CD4-positive, alpha-beta memory T cell (primary cell): ENCODE measurements around the gene PNPLA7. TPM values are rescaled to one million over a fixed set of nuclear protein-coding genes. Genes with fewer than 3 reads are reported as not detected.
A peak's percentile ranks its signal among the peaks of the same experiment; 100 is the strongest.
"Not testable (repeated sequence)": the region's sequence is repeated elsewhere in the genome, so short reads cannot be mapped to it uniquely, and the experiment has no call there.

Experiments used
- CTCF ChIA-PET: fragments of 350-600 bp; sonication (Branson Sonifier 250); formaldehyde crosslinking; loops from one replicate; lab custom pipeline; 2021; ENCODE audit warnings: inconsistent platforms; ENCODE audit not compliant: partially characterized antibody; lab: Charles Lee
- POLR2A ChIA-PET: fragments of 350-600 bp; sonication (Branson Sonifier 250); formaldehyde crosslinking; loops from one replicate; lab custom pipeline; 2021; ENCODE audit not compliant: partially characterized antibody; lab: Charles Lee
- DNase-seq, 5 donors: peaks; one replicate each; pipeline versions ENCODE4 v3.0.0 to v3.0.0-alpha.2; 2020 to 2022; ENCODE audit warnings: mixed read lengths in 1 of 5
- H3K27ac ChIP-seq: one replicate; pipeline ENCODE4 v1.7.0; 2013; ENCODE audit warnings: low read depth, low read length
- H3K27me3 ChIP-seq: 2 replicates; pipeline ENCODE4 v1.7.0; 2013; ENCODE audit warnings: mild to moderate bottlenecking, low read length, moderate library complexity; ENCODE audit not compliant: insufficient read depth
- H3K36me3 ChIP-seq: 2 replicates; pipeline ENCODE4 v1.7.0; 2013; ENCODE audit warnings: mild to moderate bottlenecking, low read length, moderate library complexity; ENCODE audit not compliant: insufficient read depth
- H3K4me1 ChIP-seq: 2 replicates; pipeline ENCODE4 v1.7.0; 2013; ENCODE audit warnings: mild to moderate bottlenecking, low read length, moderate library complexity; ENCODE audit not compliant: insufficient read depth
- H3K4me3 ChIP-seq, 2 donors: one replicate each; pipeline ENCODE4 v1.7.0; 2013; ENCODE audit warnings: low read length in 2 of 2, mild to moderate bottlenecking in 1 of 2
- H3K9me3 ChIP-seq, 2 donors: one replicate each; pipeline ENCODE4 v1.7.0; 2013; ENCODE audit warnings: low read length in 2 of 2, control low read depth in 1 of 2; ENCODE audit not compliant: control insufficient read depth in 1 of 2
- H3K27ac Mint-ChIP-seq, 7 donors: one replicate each; pipeline ENCODE4 v1.8.0; 2020 to 2021; ENCODE audit warnings: mixed read lengths in 7 of 7, mild to moderate bottlenecking in 6 of 7, inconsistent platforms in 3 of 7, moderate library complexity in 3 of 7
- H3K27me3 Mint-ChIP-seq, 2 donors: one replicate each; pipeline ENCODE4 v1.8.0; 2020 to 2021; ENCODE audit warnings: mixed read lengths in 2 of 2
- H3K36me3 Mint-ChIP-seq, 2 donors: one replicate each; pipeline ENCODE4 v1.8.0; 2020 to 2021; ENCODE audit warnings: mixed read lengths in 2 of 2, inconsistent platforms in 1 of 2, mild to moderate bottlenecking in 1 of 2
- H3K4me1 Mint-ChIP-seq, 4 donors: one replicate each; pipeline ENCODE4 v1.8.0; 2020 to 2021; ENCODE audit warnings: mixed read lengths in 4 of 4, mild to moderate bottlenecking in 1 of 4
- H3K4me3 Mint-ChIP-seq, 8 donors: one replicate each; pipeline ENCODE4 v1.8.0; 2020 to 2021; ENCODE audit warnings: mixed read lengths in 8 of 8, mild to moderate bottlenecking in 7 of 8, moderate library complexity in 6 of 8, inconsistent platforms in 3 of 8
- H3K9me3 Mint-ChIP-seq, 8 donors: one replicate each; pipeline ENCODE4 v1.8.0; 2020 to 2021; ENCODE audit warnings: mixed read lengths in 8 of 8, mild to moderate bottlenecking in 5 of 8, inconsistent platforms in 3 of 8, moderate library complexity in 1 of 8
- intact Hi-C: fragments of 100-400 bp; cut with micrococcal nuclease; formaldehyde crosslinking; loops from one replicate; pipeline ENCODE4 v1.15.1; 2023
- polyA plus RNA-seq, 2 donors: library from polyadenylated mRNA; unstranded; fragments of 300-500 nt; fragmentation: Illumina TruSeq; gene quantifications; one replicate each; pipeline ENCODE4 v1.2.3, GENCODE V29; 2021
- total RNA-seq, 2 experiments: library from RNA; stranded (reverse); gene quantifications; one replicate each; pipeline ENCODE4 v1.2.3, GENCODE V29; 2021

Gene PNPLA7
- total and polyA plus RNA-seq, 4 experiments from 2014 or later = 0.98 to 15.7 (median 15.5) TPM; not detected in 1

GRCh38 chr9:137543237-137543963 lies 6.8 kb downstream of the PNPLA7 start:
- Histone ChIP-seq H3K27ac (no peak overlapping the region), H3K36me3 (no peaks in the 10 kb centered on the region), H3K4me1 (no peaks in the 10 kb centered on the region), H3K4me3 (no peak overlapping the region), H3K27me3 (no peaks in the 10 kb centered on the region), H3K9me3 (no peaks in the 10 kb centered on the region)
- Mint-ChIP-seq H3K27me3 (no peaks in the 10 kb centered on the region), H3K36me3 (no peaks in the 10 kb centered on the region), H3K9me3 (no peaks in the 10 kb centered on the region), H3K4me3 (no peak overlapping the region), H3K27ac (no peak overlapping the region), H3K4me1 (peaks cover 2 to 4% (median 3%) of the 10 kb centered on the region in 4 donors)
- POLR2A ChIA-PET = no interaction called here
- intact Hi-C loops = no loop called here
- no peak for DNase-seq
- CTCF ChIA-PET = no interaction called here

GRCh38 chr9:137542486-137542885 lies 7.7 kb downstream of the PNPLA7 start:
- POLR2A ChIA-PET = no interaction called here
- H3K27me3 ChIP-seq = no peaks in the 10 kb centered on the region

DNA sequence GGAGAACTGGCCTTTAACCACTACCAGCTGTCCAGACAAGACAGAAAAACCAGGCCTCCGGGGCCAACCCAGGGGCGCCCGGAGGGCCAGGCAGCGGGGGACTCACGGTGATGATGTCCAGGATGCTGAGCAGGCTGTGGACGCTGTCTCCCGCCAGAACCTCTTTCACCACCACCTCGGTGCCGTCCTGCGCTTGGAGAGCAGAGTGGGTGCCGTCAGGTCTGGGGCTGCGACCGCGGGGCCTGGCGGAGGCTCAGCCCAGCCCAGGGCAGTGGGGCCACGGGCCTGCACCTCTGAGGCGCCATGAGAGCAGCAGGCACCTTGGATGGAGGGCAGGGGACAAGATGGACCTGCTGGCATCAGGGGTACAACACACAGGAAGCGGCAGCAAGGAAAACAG lies 9.7 kb downstream of the PNPLA7 start:
- Histone ChIP-seq H3K9me3 (no peaks in the 10 kb centered on the region), H3K27ac (no peak overlapping the region), H3K4me1 (peaks cover 12% of the 10 kb centered on the region), H3K4me3 (no peak overlapping the region), H3K36me3 (no peaks in the 10 kb centered on the region), H3K27me3 (no peaks in the 10 kb centered on the region)
- Mint-ChIP-seq H3K9me3 (peaks cover 0 to 1% (median 0%) of the 10 kb centered on the region in 8 donors), H3K36me3 (peaks cover 0 to 3% of the 10 kb centered on the region in 2 donors), H3K27ac (no peak overlapping the region), H3K27me3 (no peaks in the 10 kb centered on the region), H3K4me1 (peaks cover 9 to 19% (median 14%) of the 10 kb centered on the region in 4 donors), H3K4me3 (no peak overlapping the region)
- ChIA-PET CTCF (no interaction called here), POLR2A (no interaction called here)
- DNase-seq = no peak
- intact Hi-C loops = no loop called here

More at GRCh38 chr9:137542486-137542885, 7.7 kb downstream of the PNPLA7 start:
- no peak overlapping the region for H3K4me3 ChIP-seq
- CTCF ChIA-PET = interaction anchor here (0.9 to 1.0 kb wide), 2 partner anchors 8 to 37 kb away, joined by 3 read pairs; partner anchors contain the start of gene PNPLA7
- no peaks in the 10 kb centered on the region for H3K27me3 Mint-ChIP-seq
- no peaks in the 10 kb centered on the region for H3K9me3 Mint-ChIP-seq
- no peak overlapping the region for H3K27ac Mint-ChIP-seq
- no peaks in the 10 kb centered on the region for H3K4me1 ChIP-seq
- no peak overlapping the region for H3K27ac ChIP-seq
- H3K36me3 ChIP-seq = no peaks in the 10 kb centered on the region
- H3K36me3 Mint-ChIP-seq = peaks cover 0 to 1% of the 10 kb centered on the region in 2 donors
- peaks cover 0 to 4% (median 2%) of the 10 kb centered on the region in 4 donors for H3K4me1 Mint-ChIP-seq
- no peaks in the 10 kb centered on the region for H3K9me3 ChIP-seq
- DNase-seq = no peak
- H3K4me3 Mint-ChIP-seq = no peak overlapping the region
- intact Hi-C loops = no loop called here

DNA sequence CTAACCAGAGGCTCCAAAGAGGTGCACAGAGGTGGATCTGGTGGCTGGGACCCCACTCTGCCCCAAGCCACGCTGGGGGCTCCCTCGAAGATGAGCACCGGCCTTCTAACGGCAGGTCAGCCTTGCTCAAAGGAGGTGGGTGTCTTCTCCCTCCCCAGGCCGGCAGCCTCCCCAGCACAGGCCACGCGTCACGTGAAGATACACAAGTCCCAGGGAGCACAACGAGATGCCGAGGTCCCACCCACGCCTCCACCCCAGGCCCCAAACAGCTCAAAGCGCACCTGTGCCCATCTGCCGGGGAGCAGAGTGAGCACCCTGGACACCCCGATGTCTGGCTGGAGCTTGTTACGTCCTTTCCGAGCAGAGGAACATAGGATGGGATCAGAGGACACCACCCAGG lies 12.1 kb downstream of the PNPLA7 start:
- H3K4me1 ChIP-seq = peaks cover 20% of the 10 kb centered on the region
- Mint-ChIP-seq H3K36me3 (peaks cover 0 to 3% of the 10 kb centered on the region in 2 donors), H3K27ac (no peak overlapping the region), H3K27me3 (no peaks in the 10 kb centered on the region), H3K4me3 (no peak overlapping the region), H3K4me1 (peaks cover 17 to 31% (median 22%) of the 10 kb centered on the region in 4 donors), H3K9me3 (peaks cover 0 to 1% (median 0%) of the 10 kb centered on the region in 8 donors)
- no peak overlapping the region for H3K4me3 ChIP-seq
- POLR2A ChIA-PET = no interaction called here
- no peaks in the 10 kb centered on the region for H3K27me3 ChIP-seq
- CTCF ChIA-PET = interaction anchor here (0.9 to 1.4 kb wide), 3 partner anchors 11 to 761 kb away, joined by 3 to 4 read pairs (median 3); no protein-coding TSS in a partner anchor
- H3K36me3 ChIP-seq = no peaks in the 10 kb centered on the region
- no peak overlapping the region for H3K27ac ChIP-seq
- no peaks in the 10 kb centered on the region for H3K9me3 ChIP-seq
- intact Hi-C loops = loop anchor here (10.0 kb wide), 1 partner anchor 233 kb away; the partner anchor contains the start of gene NRARP
- no peak for DNase-seq

DNA sequence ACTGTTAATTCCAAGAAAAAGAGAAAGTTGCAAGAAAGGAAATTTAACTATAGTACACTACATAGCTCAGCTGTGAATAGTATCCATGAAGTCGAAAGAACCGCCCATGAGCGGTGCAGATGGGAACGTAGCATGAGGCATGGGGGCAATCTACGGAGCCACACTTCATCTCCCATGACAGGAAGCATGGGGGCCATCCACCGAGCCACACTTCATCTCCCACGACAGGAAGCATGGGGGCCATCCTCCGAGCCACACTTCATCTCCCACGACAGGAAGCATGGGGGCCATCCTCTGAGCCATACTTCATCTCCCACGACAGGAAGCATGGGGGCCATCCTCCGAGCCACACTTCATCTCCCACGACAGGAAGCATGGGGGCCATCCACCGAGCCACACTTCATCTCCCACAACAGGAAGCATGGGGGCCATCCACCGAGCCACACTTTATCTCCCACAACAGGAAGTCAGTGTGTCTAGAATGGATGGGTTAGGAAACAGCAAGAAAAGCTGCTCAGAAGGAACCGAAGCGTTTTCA lies 13.5 kb downstream of the PNPLA7 start:
- Mint-ChIP-seq H3K27ac (peak overlapping the region in 5 of 7 donors; percentile 24 to 75 (median 56)), H3K4me1 (peaks cover 17 to 31% (median 22%) of the 10 kb centered on the region in 4 donors), H3K4me3 (peak overlapping the region in 3 of 8 donors; percentile 11 to 27 (median 26))
- H3K4me3 ChIP-seq, H3K36me3 Mint-ChIP-seq, H3K36me3 ChIP-seq, H3K9me3 ChIP-seq, H3K27me3 ChIP-seq, CTCF ChIA-PET, H3K27me3 Mint-ChIP-seq, H3K9me3 Mint-ChIP-seq, H3K27ac ChIP-seq: not testable (repeated sequence)
- H3K4me1 ChIP-seq = peaks cover 20% of the 10 kb centered on the region
- POLR2A ChIA-PET = interaction anchor here (1.1 kb wide), 1 partner anchor 15 kb away, joined by 4 read pairs; the partner anchor contains the start of gene MRPL41
- DNase-seq = peak in 1 of 5 donors; percentile 9
- intact Hi-C loops = loop anchor here (10.0 kb wide), 1 partner anchor 232 kb away; the partner anchor contains the start of gene NRARP

- H3K27ac Mint-ChIP-seq = peak overlapping the region in 1 of 7 donors; percentile 57
- no peak overlapping the region for H3K4me3 Mint-ChIP-seq
These were observed 15.1 kb downstream of the PNPLA7 start for GRCh38 chr9:137535120-137535428.

More at GRCh38 chr9:137535120-137535428, 15.1 kb downstream of the PNPLA7 start:
- no peak overlapping the region for H3K4me3 ChIP-seq
- H3K27me3 ChIP-seq = no peaks in the 10 kb centered on the region
- intact Hi-C loops = loop anchor here (2.0 to 10.0 kb wide), 2 partner anchors 16 to 230 kb away; partner anchors contain the start of genes MRPL41, NRARP and PNPLA7
- peaks cover 0 to 1% (median 0%) of the 10 kb centered on the region in 8 donors for H3K9me3 Mint-ChIP-seq
- no peak for DNase-seq
- H3K4me1 ChIP-seq = peaks cover 20% of the 10 kb centered on the region
- H3K9me3 ChIP-seq = no peaks in the 10 kb centered on the region
- H3K36me3 Mint-ChIP-seq = peaks cover 0 to 3% of the 10 kb centered on the region in 2 donors
- no peaks in the 10 kb centered on the region for H3K36me3 ChIP-seq
- CTCF ChIA-PET = interaction anchor here (0.6 to 1.7 kb wide), 9 partner anchors 10 to 44 kb away, joined by 3 to 8 read pairs (median 4); partner anchors contain the start of genes MRPL41 and PNPLA7
- peaks cover 17 to 31% (median 22%) of the 10 kb centered on the region in 4 donors for H3K4me1 Mint-ChIP-seq
- H3K27ac ChIP-seq = no peak overlapping the region
- POLR2A ChIA-PET = interaction anchor here (0.9 to 1.6 kb wide), 2 partner anchors 16 to 70 kb away, joined by 3 to 4 read pairs; no protein-coding TSS in a partner anchor
- H3K27me3 Mint-ChIP-seq = no peaks in the 10 kb centered on the region
